ENCODE results near the gene NRGN.
"Not testable (repeated sequence)": the region's sequence is repeated elsewhere in the genome, so short reads cannot be mapped to it uniquely, and the experiment has no call there.

Gene NRGN

GRCh38 chr11:124758355-124759265, 18.9 kb downstream of the NRGN start:
- no peak for DNase-seq (ENCODE audit: low spot score)

DNA sequence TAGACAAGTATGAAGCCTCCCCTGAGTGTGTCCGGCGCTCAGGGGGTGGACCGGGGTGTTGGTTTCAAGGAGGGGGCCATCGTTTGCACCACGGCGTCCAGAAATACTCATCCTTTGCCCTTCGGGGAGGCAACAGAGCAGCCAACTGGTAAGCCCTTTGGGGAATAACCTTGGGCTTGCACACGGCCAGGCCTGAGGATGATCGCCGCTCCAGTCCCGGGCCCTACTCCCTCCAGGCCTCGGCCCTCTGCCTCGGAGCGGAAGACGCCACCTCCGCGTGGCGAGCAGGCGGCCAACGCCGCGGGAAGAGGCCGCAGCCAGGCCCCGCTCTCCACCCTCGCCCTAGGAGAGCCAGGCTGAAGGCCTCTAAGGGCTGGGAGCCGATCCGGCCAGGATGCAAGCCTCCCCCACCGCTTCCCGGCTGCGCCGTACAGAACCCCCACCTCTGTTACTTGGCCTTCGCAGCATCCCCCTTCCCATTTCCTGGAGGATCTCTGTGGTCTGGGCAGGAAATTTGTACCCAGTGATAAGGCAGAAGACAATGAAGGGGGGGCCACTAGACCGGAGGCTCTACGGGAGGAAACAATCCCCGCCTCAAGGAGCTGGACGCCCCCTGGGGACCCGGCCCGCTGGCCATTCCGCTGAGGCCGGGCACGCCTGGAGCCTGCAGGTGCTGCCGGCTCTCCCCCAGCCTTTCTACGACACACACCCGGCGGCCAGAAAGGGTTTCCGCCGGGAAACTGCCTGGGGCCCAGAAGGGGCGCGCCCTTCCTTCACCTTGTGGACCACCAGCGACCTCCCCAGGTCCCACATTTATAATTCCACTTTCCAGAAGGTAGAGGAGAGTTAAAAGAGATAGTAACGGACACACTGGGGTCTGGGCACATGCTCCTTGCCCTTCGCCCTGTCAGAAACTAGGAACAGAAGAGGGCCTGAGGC, 19.8 kb downstream of the NRGN start:
- no peak for DNase-seq (ENCODE audit: low spot score)

DNA sequence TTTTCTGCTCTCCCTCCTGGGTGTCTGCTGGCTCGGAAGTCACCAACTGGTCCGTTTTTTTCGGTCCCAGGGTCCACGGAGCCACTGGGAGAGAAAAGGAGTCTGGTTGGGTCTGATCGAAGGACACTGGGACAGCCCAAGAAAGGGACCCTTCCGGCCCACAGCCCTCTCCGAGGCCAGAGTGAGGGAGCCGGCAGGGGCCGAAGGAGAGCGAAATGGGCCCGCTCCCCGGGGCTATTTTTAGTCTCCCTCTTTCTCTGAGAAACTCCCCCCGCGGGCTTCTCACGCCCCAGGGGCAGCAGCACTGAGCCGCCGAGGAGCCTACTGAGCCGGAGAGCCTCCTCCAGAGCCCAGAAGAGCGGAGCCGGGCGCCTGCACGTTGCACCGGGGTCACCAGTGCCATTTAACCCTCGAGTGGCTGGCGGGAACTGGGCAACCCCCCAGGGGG, 20.5 kb downstream of the NRGN start:
- peak; percentile 77 for DNase-seq (ENCODE audit: low spot score)

- DNase-seq (ENCODE audit: low spot score), result no peak
Observed at GRCh38 chr11:124760806-124761205, 21.1 kb downstream of the NRGN start.

DNA sequence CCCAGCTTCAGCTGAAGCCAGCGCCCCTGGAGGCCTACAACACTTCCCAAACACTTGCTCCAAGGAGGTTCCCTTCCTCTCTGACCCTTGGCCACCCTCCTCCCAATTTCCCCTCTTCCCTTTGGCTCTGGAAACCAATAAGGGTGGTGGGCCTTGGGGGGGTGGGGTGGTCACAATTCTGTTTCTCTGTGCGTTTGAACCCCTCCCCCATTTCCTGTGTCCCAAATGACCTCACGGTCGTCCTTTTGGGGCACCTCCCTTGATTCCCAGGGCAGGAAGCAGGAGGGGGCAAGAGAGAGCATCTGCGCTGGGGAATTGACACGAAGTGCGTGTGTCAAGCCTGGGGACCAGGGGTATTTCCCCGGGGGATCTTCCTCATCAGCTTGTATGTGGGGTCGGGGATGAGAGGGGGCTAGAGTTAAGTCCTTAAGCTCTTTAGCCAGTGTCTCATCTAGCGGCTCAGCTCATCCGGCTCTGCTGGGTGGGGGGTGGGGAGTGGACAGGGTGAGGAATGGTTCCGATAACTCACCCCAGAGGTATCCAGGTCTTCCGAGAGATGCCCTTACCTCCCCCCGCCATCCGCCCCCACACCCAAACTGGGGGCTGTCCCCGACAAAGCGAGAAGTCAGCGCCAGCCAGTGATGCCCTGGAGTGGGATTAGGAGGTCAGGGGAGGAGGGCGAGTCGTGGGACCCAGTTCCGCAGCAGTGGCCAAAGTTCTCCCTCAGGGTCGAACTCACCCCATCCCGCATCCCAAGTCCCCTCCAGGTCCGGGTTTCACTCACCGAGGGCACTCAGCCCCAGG, 21.8 kb downstream of the NRGN start:
- no peak for DNase-seq (ENCODE audit: low spot score)

DNA sequence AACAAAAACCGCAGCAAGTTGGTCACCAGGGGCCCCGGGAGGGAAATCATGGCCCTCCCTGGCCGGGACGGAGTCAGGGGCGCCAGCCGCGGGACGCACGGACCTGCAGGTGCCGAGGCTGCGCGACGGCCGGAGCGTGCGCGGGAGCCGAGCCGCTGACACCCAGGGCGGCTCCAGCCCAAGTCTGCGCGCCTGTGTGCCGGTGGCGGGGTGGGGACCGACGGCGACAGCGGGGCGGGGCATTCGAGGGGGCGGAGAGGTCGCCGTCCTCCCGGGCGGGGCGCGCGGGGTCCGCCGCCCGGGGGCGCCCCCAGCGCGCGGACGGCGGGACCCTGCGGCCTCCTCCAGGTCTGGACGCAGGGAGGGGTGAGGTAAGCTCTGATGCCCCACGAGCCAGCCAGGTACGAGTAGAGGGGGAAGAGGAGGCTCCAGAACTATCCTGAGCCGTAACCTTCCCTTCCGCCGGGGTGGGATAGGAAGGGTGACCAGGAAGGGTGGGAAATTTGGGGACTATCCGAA, 22.4 kb downstream of the NRGN start, which contains the start of gene ESAM:
ESAM (minus strand) TSS at position 186 of the 519 bp plus-strand sequence; CDS start at position 50, 136 bp downstream.
- no peak for DNase-seq (ENCODE audit: low spot score)

- no peak for DNase-seq (ENCODE audit: low spot score)
Observed at GRCh38 chr11:124762624-124763155, 22.9 kb downstream of the NRGN start.

- DNase-seq (ENCODE audit: low spot score), result peak; percentile 40
Observed at GRCh38 chr11:124763156-124763947, 23.6 kb downstream of the NRGN start.

DNA sequence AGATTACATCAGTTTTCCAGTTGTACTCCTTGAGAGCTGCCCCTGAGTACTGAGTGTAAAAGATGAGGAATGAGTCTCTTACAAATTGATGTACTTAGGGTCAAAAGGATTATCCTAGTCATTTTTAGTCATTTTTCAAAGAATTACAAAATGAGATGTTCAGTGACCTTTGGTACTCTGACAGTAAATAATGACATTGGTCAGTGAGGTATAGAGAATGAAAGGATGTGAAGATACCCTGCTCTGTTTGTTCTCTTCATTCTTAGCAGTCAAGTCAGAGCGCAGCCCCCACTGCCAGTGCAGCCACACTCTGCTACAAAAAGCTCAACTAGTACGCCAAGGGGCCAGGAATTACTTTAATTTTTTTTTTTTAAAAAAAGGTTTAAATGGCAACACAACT, 26.4 kb downstream of the NRGN start:
- no peak for DNase-seq (ENCODE audit: low spot score)

DNA sequence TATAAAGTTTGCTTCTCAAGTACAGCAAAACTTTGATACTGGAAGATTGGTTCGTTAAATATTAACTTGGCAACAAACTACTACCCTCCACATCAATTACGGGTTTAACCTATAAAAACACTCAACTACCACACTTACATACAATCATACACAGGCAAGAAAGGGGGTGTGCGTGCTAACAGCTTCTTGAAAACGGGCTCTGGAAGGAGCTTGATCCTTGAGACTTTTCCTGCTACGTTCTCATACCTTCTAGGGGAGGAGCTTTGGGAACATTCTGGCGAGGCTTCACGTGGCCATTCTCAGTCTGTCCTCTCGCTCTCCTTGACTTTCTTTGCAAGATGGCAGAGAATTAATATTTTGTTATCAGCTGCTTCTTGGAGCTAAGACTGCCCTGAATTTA, 29.2 kb downstream of the NRGN start:
- DNase-seq (ENCODE audit: low spot score), result no peak

DNA sequence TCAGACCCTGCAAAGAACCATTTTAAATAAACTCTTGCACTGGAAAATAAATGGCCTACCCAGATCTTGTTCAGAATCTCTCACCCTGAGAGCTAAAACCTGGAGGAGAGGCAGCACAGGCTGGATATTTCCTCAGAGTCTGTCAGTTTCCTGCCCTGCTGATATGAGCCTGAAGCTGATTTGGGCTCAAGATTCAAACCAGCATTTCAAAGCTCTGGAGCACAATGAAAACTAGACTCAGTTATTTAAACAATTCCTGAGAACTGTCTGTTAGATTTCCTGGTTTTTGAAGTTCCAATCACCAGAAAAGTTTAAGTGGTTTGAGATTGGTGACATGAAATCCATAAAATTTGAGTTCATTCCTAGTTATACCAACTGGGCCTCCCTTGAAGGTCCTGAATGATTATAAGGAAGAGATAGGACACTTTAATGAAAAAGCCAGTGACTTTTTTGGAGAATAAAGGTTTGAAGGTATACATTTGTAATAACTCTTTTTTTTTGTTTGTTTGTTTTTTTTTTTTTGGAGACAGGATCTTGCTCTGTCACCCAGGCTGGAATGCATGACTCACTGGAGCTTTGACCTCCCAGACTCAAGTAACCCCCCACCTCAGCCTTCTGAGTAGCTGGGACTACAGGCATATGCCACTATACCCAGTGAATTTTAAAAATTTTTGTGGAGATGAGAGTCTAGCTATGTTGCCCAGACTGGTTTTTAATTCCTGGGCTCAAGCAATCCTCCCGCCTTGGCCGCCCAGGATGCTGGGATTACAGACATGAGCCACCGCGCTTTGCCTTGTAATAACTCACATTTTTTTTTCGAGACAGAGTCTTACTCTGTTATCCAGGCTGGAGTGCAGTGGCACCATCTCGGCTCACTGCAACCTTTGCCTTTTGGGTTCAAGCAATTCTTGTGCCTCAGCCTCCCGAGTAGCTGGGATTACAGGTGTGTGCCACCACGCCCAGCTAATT, 30.3 kb downstream of the NRGN start:
- DNase-seq (ENCODE audit: low spot score), result peak; percentile 16

GRCh38 chr11:124770959-124771358, 31.2 kb downstream of the NRGN start:
- DNase-seq (ENCODE audit: low spot score), result not testable (repeated sequence)

DNA sequence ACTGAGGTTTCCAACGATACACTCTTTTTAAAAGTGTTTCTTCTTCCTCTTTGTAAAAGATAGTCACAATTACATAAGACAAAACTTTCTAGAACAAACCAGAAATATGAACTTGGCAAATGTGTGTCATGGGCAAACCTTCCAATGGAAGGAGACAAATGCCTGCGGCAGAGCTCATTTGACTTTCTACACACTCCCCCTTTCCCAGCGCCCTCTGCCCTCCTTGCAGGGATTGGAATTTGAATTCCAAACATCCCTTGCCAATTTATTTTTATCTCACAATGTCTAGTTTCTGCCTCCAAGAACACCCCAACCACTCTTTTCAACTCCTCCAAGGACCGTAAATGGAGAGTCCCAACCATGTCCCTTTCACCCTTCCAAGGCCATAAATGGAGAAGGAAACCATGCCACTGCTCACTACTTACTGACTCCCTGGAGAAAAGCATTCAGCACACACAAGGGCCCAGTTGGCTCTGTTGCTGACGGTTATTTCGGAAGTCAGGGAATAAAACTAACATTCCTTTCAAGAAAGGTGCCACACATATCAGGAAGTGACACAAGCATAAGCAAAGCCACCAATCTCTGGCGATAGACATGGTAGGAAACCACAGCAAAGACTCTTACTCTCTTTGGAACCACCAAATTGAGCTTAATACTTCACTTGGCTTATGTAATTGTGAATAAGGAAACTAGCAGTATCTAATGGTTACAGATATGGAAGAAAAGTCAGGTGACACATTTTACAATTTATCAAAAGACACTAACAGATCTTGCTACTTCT, 37.3 kb downstream of the NRGN start:
- DNase-seq (ENCODE audit: low spot score), result peak; percentile 31

GRCh38 chr11:124778281-124778680, 38.5 kb downstream of the NRGN start:
- DNase-seq (ENCODE audit: low spot score), result no peak

DNA sequence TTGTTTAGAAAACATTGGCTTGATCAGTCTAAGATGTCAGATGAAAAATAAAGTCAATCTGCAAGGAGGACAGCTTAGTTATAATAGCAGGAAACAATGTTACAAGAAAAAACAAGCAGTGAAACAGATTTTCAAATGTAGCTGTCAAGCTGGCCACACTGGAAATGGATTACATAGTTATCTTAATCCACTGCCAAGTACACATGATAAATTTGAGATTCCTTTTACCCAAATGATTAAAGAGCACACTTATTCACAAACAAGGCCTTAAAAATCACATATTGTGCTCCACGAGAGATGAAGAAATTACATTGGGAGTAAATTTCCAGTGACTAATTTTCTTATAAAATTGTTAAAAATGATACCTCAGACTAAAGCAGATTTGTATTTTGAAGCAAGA, 39.8 kb downstream of the NRGN start:
- DNase-seq (ENCODE audit: low spot score), result no peak

DNA sequence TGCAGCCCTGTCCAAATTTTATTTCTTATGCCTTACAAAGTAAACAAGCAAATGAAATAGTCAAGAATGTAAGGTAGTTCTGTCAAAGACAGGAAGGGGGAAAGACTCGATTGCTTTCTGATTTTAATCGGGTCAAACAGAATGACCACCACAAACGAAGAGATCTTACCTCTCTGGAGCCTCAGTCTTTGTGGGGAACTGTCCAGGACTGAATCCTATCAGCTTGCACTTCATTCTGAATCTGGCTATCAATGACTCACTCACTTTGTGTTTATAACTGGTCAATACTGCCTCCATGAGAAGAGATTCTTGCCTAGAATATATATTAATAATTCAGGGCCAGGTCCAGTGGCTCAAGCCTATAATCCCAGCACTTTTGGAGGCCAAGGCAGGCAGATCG, 43.3 kb downstream of the NRGN start:
- no peak for DNase-seq (ENCODE audit: low spot score)

- no peak for DNase-seq (ENCODE audit: low spot score)
Observed at GRCh38 chr11:124784051-124784450, 44.3 kb downstream of the NRGN start.

DNA sequence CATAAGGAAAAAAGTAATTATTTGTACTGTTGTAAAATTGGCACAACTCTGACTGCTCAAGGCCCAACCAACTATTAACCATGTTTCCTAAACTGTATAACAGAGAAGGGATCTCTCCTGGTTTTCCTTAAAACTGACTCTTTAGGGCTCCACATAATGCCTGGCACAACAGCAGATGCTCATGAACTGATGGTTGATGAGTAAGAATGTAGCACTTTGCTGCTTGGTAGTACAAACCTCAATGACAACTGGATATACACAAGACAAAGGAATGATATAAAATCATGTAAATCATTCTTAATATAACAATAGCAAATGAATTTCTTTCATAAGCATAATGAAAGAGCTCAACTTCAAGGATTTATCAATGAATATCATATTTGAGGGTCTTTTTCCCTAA, 48.8 kb downstream of the NRGN start:
- DNase-seq (ENCODE audit: low spot score), result no peak

Data from hepatic stellate cell (primary cell).